SK-N-SH treated with all-trans-retinoic acid at 6 μM for 48 hours (cell line): ENCODE data around the gene KHDC3L.

Experiments
- ATAC-seq: fragments of 200-7000 bp; cut with Tn5 transposase; 3 replicates; pipeline ENCODE4 v1.9.1; 2020; ENCODE audit warnings: mild to moderate bottlenecking, moderate library complexity
- ARNTL ChIP-seq: fragments of 450-650 bp; formaldehyde crosslinking; IDR thresholded peaks from 2 replicates; pipeline ENCODE4 v1.5.0; 2020; ENCODE audit warnings: low read depth, mild to moderate bottlenecking, moderate library complexity, borderline replicate concordance
- BACH2 ChIP-seq: fragments of 250-450 bp; sonication (Bioruptor Pico); IDR thresholded peaks from 2 replicates; pipeline ENCODE4 v1.9.0; 2021; ENCODE audit warnings: mild to moderate bottlenecking, borderline replicate concordance
- CSDC2 ChIP-seq: fragments of 250-450 bp; sonication (Bioruptor Pico); IDR thresholded peaks from 2 replicates; pipeline ENCODE4 v1.5.0; 2020; ENCODE audit warnings: mild to moderate bottlenecking, moderate library complexity
- ESRRG ChIP-seq: fragments of 250-450 bp; sonication (Bioruptor Pico); IDR thresholded peaks from 2 replicates; pipeline ENCODE4 v1.6.1; 2021; ENCODE audit warnings: mild to moderate bottlenecking
- GLIS3 ChIP-seq: fragments of 250-450 bp; sonication (Bioruptor Pico); IDR thresholded peaks from 2 replicates; pipeline ENCODE4 v1.5.0; 2020; ENCODE audit warnings: mild to moderate bottlenecking, moderate library complexity
- OSR1 ChIP-seq: fragments of 250-450 bp; sonication (Bioruptor Pico); IDR thresholded peaks from 2 replicates; pipeline ENCODE4 v1.8.0; 2022; ENCODE audit warnings: moderate library complexity, mild to moderate bottlenecking, inconsistent platforms
- POU6F1 ChIP-seq: fragments of 250-450 bp; sonication (Bioruptor Pico); IDR thresholded peaks from 2 replicates; pipeline ENCODE4 v1.8.0; 2021; ENCODE audit warnings: low read depth, mild to moderate bottlenecking, moderate library complexity, borderline replicate concordance
- PPARA ChIP-seq: fragments of 250-450 bp; sonication (Bioruptor Pico); IDR thresholded peaks from 2 replicates; pipeline ENCODE4 v1.5.0; 2020; ENCODE audit warnings: mild to moderate bottlenecking, borderline replicate concordance
- RARB ChIP-seq: fragments of 250-450 bp; sonication (Bioruptor Pico); IDR thresholded peaks from 2 replicates; pipeline ENCODE4 v1.8.0; 2021; ENCODE audit warnings: mild to moderate bottlenecking, moderate library complexity
- SNAI2 ChIP-seq: fragments of 250-450 bp; sonication (Bioruptor Pico); IDR thresholded peaks from 2 replicates; pipeline ENCODE4 v1.5.0; 2020; ENCODE audit warnings: mild to moderate bottlenecking, moderate library complexity
- TOX ChIP-seq: fragments of 250-450 bp; sonication (Bioruptor Pico); IDR thresholded peaks from 2 replicates; pipeline ENCODE4 v1.8.0; 2021; ENCODE audit warnings: mild to moderate bottlenecking, moderate library complexity, borderline replicate concordance
- TSHZ2 ChIP-seq: fragments of 250-450 bp; sonication (Bioruptor Pico); IDR thresholded peaks from 2 replicates; pipeline ENCODE4 v1.5.0; 2020; ENCODE audit warnings: mild to moderate bottlenecking, moderate library complexity
- ZC3H10 ChIP-seq: fragments of 250-450 bp; sonication (Bioruptor Pico); IDR thresholded peaks from 2 replicates; pipeline ENCODE4 v1.5.1; 2021; ENCODE audit warnings: mild to moderate bottlenecking, moderate library complexity
- ZFP3 ChIP-seq: fragments of 250-450 bp; sonication (Bioruptor Pico); IDR thresholded peaks from 2 replicates; pipeline ENCODE4 v1.5.0; 2020; ENCODE audit warnings: mild to moderate bottlenecking, moderate library complexity
- ZNF565 ChIP-seq: fragments of 450-650 bp; formaldehyde crosslinking; conservative IDR thresholded peaks from 2 replicates; pipeline ENCODE4 v1.5.0; 2020; ENCODE audit warnings: low read depth, mild to moderate bottlenecking, moderate library complexity
- ZNF70 ChIP-seq: fragments of 450-650 bp; formaldehyde crosslinking; IDR thresholded peaks from 2 replicates; pipeline ENCODE4 v1.5.0; 2020; ENCODE audit warnings: mild to moderate bottlenecking, moderate library complexity
- ZNF8 ChIP-seq: fragments of 450-650 bp; formaldehyde crosslinking; IDR thresholded peaks from 2 replicates; pipeline ENCODE4 v1.5.0; 2020; ENCODE audit warnings: mild to moderate bottlenecking, moderate library complexity
- TF ChIP-seq, protein P1 (sequence below): fragments of 250-450 bp; sonication (Bioruptor Pico); IDR thresholded peaks from 2 replicates; pipeline ENCODE4 v1.5.1; 2021; ENCODE audit warnings: mild to moderate bottlenecking, moderate library complexity
- TF ChIP-seq, protein P2 (sequence below): fragments of 250-450 bp; sonication (Bioruptor Pico); IDR thresholded peaks from 2 replicates; pipeline ENCODE4 v1.5.1; 2020; ENCODE audit warnings: low read depth, mild to moderate bottlenecking, moderate library complexity

Gene KHDC3L

DNA sequence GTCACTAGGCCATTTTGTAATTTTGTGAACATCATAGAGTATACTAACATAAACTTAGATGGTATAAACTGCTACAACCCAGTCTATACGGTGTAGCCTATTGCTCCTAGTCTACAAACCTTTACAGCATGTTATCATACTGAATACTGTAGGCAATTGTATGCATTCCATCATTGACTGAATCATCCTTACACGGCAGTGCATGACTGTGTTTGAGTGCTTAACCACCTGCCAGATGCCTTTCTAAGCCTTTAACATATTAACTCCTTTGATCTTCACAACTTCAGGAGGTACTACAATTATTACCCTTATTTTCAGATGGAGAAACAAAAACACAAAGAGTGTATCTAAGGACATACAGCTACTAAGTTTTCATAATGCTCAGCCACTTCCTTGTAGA is 22.4 kb upstream of the KHDC3L start:
- TF ChIP-seq, protein P1, sequence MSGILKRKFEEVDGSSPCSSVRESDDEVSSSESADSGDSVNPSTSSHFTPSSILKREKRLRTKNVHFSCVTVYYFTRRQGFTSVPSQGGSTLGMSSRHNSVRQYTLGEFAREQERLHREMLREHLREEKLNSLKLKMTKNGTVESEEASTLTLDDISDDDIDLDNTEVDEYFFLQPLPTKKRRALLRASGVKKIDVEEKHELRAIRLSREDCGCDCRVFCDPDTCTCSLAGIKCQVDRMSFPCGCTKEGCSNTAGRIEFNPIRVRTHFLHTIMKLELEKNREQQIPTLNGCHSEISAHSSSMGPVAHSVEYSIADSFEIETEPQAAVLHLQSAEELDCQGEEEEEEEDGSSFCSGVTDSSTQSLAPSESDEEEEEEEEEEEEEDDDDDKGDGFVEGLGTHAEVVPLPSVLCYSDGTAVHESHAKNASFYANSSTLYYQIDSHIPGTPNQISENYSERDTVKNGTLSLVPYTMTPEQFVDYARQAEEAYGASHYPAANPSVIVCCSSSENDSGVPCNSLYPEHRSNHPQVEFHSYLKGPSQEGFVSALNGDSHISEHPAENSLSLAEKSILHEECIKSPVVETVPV: no peak
- TF ChIP-seq OSR1 (CRISPR knock-in tag): no peak
- no peak for TF ChIP-seq ZNF70 (CRISPR knock-in tag)
- TF ChIP-seq TOX (CRISPR knock-in tag): no peak
- TF ChIP-seq BACH2: no peak
- TF ChIP-seq CSDC2 (CRISPR knock-in tag): no peak
- no peak for TF ChIP-seq ZNF565
- TF ChIP-seq, protein P2, sequence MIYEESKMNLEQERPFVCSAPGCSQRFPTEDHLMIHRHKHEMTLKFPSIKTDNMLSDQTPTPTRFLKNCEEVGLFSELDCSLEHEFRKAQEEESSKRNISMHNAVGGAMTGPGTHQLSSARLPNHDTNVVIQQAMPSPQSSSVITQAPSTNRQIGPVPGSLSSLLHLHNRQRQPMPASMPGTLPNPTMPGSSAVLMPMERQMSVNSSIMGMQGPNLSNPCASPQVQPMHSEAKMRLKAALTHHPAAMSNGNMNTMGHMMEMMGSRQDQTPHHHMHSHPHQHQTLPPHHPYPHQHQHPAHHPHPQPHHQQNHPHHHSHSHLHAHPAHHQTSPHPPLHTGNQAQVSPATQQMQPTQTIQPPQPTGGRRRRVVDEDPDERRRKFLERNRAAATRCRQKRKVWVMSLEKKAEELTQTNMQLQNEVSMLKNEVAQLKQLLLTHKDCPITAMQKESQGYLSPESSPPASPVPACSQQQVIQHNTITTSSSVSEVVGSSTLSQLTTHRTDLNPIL (CRISPR knock-in tag): no peak
- TF ChIP-seq GLIS3 (CRISPR knock-in tag): no peak
- TF ChIP-seq POU6F1 (CRISPR knock-in tag): no peak
- TF ChIP-seq PPARA (CRISPR knock-in tag): no peak
- no peak for TF ChIP-seq RARB (CRISPR knock-in tag)
- TF ChIP-seq ZC3H10: no peak
- TF ChIP-seq ZFP3 (CRISPR knock-in tag): no peak
- TF ChIP-seq, all 23 proteins: peak for 0
- ATAC-seq: no peak; the same call in 2 of the 3 replicates

DNA sequence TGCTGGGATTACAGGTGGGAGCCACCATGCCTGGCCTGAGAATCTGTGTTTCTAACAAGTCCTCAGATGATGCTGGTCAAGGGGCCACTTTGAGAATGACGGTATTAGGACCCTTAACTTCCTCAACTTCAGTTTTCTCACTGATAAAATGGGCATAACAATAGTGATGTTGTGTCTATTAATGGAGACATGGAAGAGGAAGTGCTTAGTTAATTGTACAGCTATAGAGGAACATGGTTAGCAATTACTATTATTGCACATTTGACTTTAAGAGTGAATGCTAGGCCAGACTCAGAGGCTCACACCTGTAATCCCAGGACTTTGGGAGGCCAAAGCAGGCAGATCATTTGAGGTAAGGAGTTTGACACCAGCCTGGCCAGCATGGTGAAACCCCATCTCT is 21.1 kb upstream of the KHDC3L start:
- no peak for ATAC-seq
- TF ChIP-seq ESRRG (no peak), ZC3H10 (no peak), BACH2 (no peak), TOX (CRISPR knock-in tag) (no peak), ZNF70 (CRISPR knock-in tag) (no peak), ZNF8 (no peak), POU6F1 (CRISPR knock-in tag) (no peak), ARNTL (no peak), CSDC2 (CRISPR knock-in tag) (no peak), TSHZ2 (no peak), RARB (CRISPR knock-in tag) (no peak)
- TF ChIP-seq, protein P1: no peak
- TF ChIP-seq, all 23 proteins: peak for 0

GRCh38 chr6:73342174-73342573 is 20.3 kb upstream of the KHDC3L start:
- no peak for ATAC-seq
- TF ChIP-seq ZNF565 (no peak), RARB (CRISPR knock-in tag) (no peak), ARNTL (no peak), GLIS3 (CRISPR knock-in tag) (no peak), TSHZ2 (no peak), SNAI2 (CRISPR knock-in tag) (no peak), ESRRG (no peak), PPARA (CRISPR knock-in tag) (no peak), OSR1 (CRISPR knock-in tag) (no peak), ZNF8 (no peak), TOX (CRISPR knock-in tag) (no peak)
- TF ChIP-seq, protein P2 (CRISPR knock-in tag): no peak
- TF ChIP-seq, protein P1: no peak
